Liver (tissue), 3 donors: Measurements from ENCODE around the gene ANKRD49.

ENCODE experiments used
- FOXA2 ChIP-seq: IDR thresholded peaks from 2 replicates; pipeline ENCODE4 v1.6.1; 2016; ENCODE audit warnings: antibody characterized with exemption
- GABPA ChIP-seq, 2 donors: IDR thresholded peaks in 1 of 2; conservative IDR thresholded peaks in 1 of 2; 2 replicates each; pipeline ENCODE4 v1.6.1; 2016; ENCODE audit warnings: antibody characterized with exemption in 2 of 2, mild to moderate bottlenecking in 1 of 2, moderate library complexity in 1 of 2
- HNF4G ChIP-seq: IDR thresholded peaks from 2 replicates; pipeline ENCODE4 v1.6.1; 2016; ENCODE audit warnings: antibody characterized with exemption
- JUND ChIP-seq, 2 donors: IDR thresholded peaks; 2 replicates each; pipeline ENCODE4 v1.6.1; 2016; ENCODE audit warnings: antibody characterized with exemption in 2 of 2
- SP1 ChIP-seq: IDR thresholded peaks from 2 replicates; pipeline ENCODE4 v1.6.1; 2018; ENCODE audit warnings: antibody characterized with exemption, mild to moderate bottlenecking
- TF ChIP-seq, protein P1 (sequence below): fragments of 150-350 bp; IDR thresholded peaks from 2 replicates; pipeline ENCODE4 v1.5.1; 2017; ENCODE audit warnings: improper control_type of control experiment, low read depth, low read length; ENCODE audit not compliant: missing input control
- donor health status: healthy.
- donor health status: healthy.

DNA sequence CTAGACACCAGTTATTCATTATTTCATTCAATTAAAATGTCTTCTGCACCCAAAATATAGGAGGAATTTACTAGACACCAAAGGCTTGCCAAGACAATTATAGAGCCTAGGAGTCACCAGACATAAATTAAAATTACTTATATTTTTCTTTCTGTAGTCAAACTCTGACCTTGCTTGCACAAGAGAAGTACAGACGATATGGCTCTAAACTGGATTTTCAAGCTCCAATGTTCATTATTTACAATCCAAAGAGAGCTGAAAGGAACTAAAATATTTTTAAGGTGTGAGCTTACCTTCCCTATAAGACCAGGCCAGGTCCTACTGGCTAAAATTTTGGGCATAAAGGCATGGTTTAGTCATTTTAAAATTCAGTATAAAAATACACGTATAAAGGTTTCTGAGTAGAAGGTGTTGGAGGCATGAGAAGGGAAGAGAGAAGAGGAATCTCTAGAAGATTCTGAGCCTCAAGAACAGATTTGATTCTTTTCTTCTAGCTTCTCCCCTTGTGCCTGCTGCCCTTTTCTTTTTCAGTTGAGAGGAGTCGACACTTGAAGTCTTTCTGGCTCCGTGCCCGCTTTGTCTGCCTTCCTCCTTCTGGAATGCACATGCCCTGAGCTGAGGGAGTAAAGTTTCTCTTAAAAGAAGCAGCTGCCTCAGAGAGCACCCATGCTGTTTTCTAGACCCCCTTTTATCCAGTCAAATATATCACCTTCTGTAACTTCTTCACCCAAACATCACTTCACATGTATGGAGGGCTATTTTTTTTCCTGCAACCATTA is 32.0 kb downstream of the ANKRD49 start:
- TF ChIP-seq, protein P1, sequence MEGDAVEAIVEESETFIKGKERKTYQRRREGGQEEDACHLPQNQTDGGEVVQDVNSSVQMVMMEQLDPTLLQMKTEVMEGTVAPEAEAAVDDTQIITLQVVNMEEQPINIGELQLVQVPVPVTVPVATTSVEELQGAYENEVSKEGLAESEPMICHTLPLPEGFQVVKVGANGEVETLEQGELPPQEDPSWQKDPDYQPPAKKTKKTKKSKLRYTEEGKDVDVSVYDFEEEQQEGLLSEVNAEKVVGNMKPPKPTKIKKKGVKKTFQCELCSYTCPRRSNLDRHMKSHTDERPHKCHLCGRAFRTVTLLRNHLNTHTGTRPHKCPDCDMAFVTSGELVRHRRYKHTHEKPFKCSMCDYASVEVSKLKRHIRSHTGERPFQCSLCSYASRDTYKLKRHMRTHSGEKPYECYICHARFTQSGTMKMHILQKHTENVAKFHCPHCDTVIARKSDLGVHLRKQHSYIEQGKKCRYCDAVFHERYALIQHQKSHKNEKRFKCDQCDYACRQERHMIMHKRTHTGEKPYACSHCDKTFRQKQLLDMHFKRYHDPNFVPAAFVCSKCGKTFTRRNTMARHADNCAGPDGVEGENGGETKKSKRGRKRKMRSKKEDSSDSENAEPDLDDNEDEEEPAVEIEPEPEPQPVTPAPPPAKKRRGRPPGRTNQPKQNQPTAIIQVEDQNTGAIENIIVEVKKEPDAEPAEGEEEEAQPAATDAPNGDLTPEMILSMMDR: no peak
- TF ChIP-seq GABPA (IDR thresholded peaks at IDR 0.05 in 1 of 2, conservative IDR thresholded peaks at IDR 0.05 in 1 of 2) (no peak), HNF4G (no peak), SP1 (no peak), FOXA2 (no peak), JUND (IDR thresholded peaks at IDR 0.05) (no peak)
